A549 (cell line): ENCODE results near the gene TEX9. TPM values are rescaled to one million over a fixed set of nuclear protein-coding genes. Genes with fewer than 3 reads are reported as not detected.

Source experiments
- ATAC-seq, 2 experiments: fragments of 200-7000 bp in 1 of 2; fragments of >200 bp in 1 of 2; cut with Nextera tagmentation in 1 of 2; cut with Tn5 transposase in 1 of 2; 3 replicates each; pipeline versions ENCODE4 v1.8.0 to v1.9.1; 2018 to 2020; ENCODE audit warnings: mild to moderate bottlenecking in 1 of 2, moderate library complexity in 1 of 2
- CTCF ChIA-PET: fragments of 300-600 bp; sonication (Branson Sonifier 250); formaldehyde crosslinking; extraction: SDS; loops from one replicate; lab custom pipeline; 2021; ENCODE audit warnings: antibody characterized with exemption, inconsistent platforms; lab: Yijun Ruan, JAX
- POLR2A ChIA-PET: fragments of 350-600 bp; formaldehyde crosslinking; extraction: SDS; loops from one replicate; lab custom pipeline; 2021; ENCODE audit warnings: antibody characterized with exemption, inconsistent platforms; lab: Yijun Ruan, JAX
- DNase-seq, 2 experiments: peaks; one replicate each; pipeline versions ENCODE4 v3.0.0 to v3.0.0-alpha.2; 2011 to 2016; ENCODE audit warnings: low read depth in 1 of 2, low spot score in 1 of 2
- FAIRE-seq: peaks from 2 replicates; lab custom pipeline; 2011; peaks lifted over from hg19 to GRCh38; lab: Jason Lieb, UNC
- H3K27ac ChIP-seq, 2 experiments: fragments of >200 bp; sonication (Bioruptor Twin); formaldehyde crosslinking; 3 replicates each; pipeline ENCODE4 v1.5.1; 2016 to 2017
- H3K4me1 ChIP-seq: fragments of >200 bp; sonication (Bioruptor Twin); formaldehyde crosslinking; 3 replicates; pipeline ENCODE4 v1.6.1; 2016
- H3K4me2 ChIP-seq: fragments of >200 bp; sonication (Bioruptor Twin); formaldehyde crosslinking; 3 replicates; pipeline ENCODE4 v1.6.1; 2016
- H3K4me3 ChIP-seq: fragments of >200 bp; sonication (Bioruptor Twin); formaldehyde crosslinking; 3 replicates; pipeline ENCODE4 v1.5.1; 2016
- H3K9me3 ChIP-seq: fragments of >200 bp; sonication (Bioruptor Twin); formaldehyde crosslinking; 3 replicates; pipeline ENCODE4 v1.6.1; 2016
- BHLHE40 ChIP-seq: IDR thresholded peaks from 2 replicates; pipeline ENCODE4 v1.6.1; 2012; ENCODE audit warnings: low read depth, low read length, inconsistent platforms
- CBX2 ChIP-seq: fragments of 200-600 bp; sonication (generic); IDR thresholded peaks from 2 replicates; pipeline ENCODE4 v1.6.1; 2016; ENCODE audit warnings: low read depth, mild to moderate bottlenecking, borderline replicate concordance
- CBX8 ChIP-seq: fragments of 200-600 bp; sonication (generic); IDR thresholded peaks from 2 replicates; pipeline ENCODE4 v1.6.1; 2016
- CHD4 ChIP-seq: fragments of 200-600 bp; sonication (generic); IDR thresholded peaks from 2 replicates; pipeline ENCODE4 v1.6.1; 2016; ENCODE audit warnings: antibody characterized with exemption, mild to moderate bottlenecking, borderline replicate concordance
- EHMT2 ChIP-seq: fragments of 200-600 bp; sonication (generic); IDR thresholded peaks from 2 replicates; pipeline ENCODE4 v1.6.1; 2016; ENCODE audit warnings: antibody characterized with exemption, low read depth, mild to moderate bottlenecking, moderate library complexity
- EP300 ChIP-seq, 2 experiments: fragments of >200 bp; sonication (Bioruptor Twin); formaldehyde crosslinking; IDR thresholded peaks; 2 replicates in 1 of 2; 3 replicates in 1 of 2; pipeline ENCODE4 v1.6.1; 2016 to 2017
- ESRRA ChIP-seq: fragments of 150-350 bp; IDR thresholded peaks from 2 replicates; pipeline ENCODE4 v1.6.1; 2014; ENCODE audit warnings: mild to moderate bottlenecking, low read length, borderline replicate concordance
- GATA3 ChIP-seq: IDR thresholded peaks from 2 replicates; pipeline ENCODE4 v1.6.1; 2012; ENCODE audit warnings: borderline replicate concordance
- HEYL ChIP-seq: fragments of 250-450 bp; sonication (Bioruptor Pico); IDR thresholded peaks from 2 replicates; pipeline ENCODE4 v1.8.0; 2021; ENCODE audit warnings: mild to moderate bottlenecking, moderate library complexity
- HOXA7 ChIP-seq: fragments of 250-450 bp; sonication (Bioruptor Pico); IDR thresholded peaks from 2 replicates; pipeline ENCODE4 v1.5.0; 2020; ENCODE audit warnings: mild to moderate bottlenecking, moderate library complexity
- HOXB13 ChIP-seq: fragments of 250-450 bp; sonication (Bioruptor Pico); IDR thresholded peaks from 2 replicates; pipeline ENCODE4 v1.5.0; 2020; ENCODE audit warnings: low read depth, mild to moderate bottlenecking, moderate library complexity
- HOXB5 ChIP-seq: fragments of 250-450 bp; sonication (Bioruptor Pico); IDR thresholded peaks from 2 replicates; pipeline ENCODE4 v1.5.0; 2020; ENCODE audit warnings: mild to moderate bottlenecking, moderate library complexity
- JUNB ChIP-seq: fragments of >200 bp; sonication (Bioruptor Twin); formaldehyde crosslinking; IDR thresholded peaks from 2 replicates; pipeline ENCODE4 v1.6.1; 2016
- KDM5A ChIP-seq: fragments of 200-600 bp; sonication (generic); IDR thresholded peaks from 2 replicates; pipeline ENCODE4 v1.6.1; 2016; ENCODE audit warnings: antibody characterized with exemption, mild to moderate bottlenecking
- MAFK ChIP-seq: fragments of 450-650 bp; IDR thresholded peaks from 2 replicates; pipeline ENCODE4 v1.6.1; 2014; ENCODE audit not compliant: partially characterized antibody
- MYC ChIP-seq: IDR thresholded peaks from 2 replicates; pipeline ENCODE4 v1.6.1; 2012; ENCODE audit warnings: mild to moderate bottlenecking, inconsistent platforms, low read length, improper control_type of control experiment, borderline replicate concordance
- NFE2L2 ChIP-seq: fragments of 150-350 bp; conservative IDR thresholded peaks from 2 replicates; pipeline ENCODE4 v1.6.1; 2014; ENCODE audit warnings: low read length
- NPAS2 ChIP-seq: fragments of 250-450 bp; sonication (Bioruptor Pico); IDR thresholded peaks from 2 replicates; pipeline ENCODE4 v1.8.0; 2022; ENCODE audit warnings: mild to moderate bottlenecking, moderate library complexity, borderline replicate concordance
- NR3C1 ChIP-seq: fragments of >200 bp; sonication (Bioruptor Twin); formaldehyde crosslinking; IDR thresholded peaks from 3 replicates; pipeline ENCODE4 v1.6.1; 2017
- PHF8 ChIP-seq: fragments of 200-600 bp; sonication (generic); IDR thresholded peaks from 2 replicates; pipeline ENCODE4 v1.6.1; 2016; ENCODE audit warnings: low read depth, mild to moderate bottlenecking, antibody characterized with exemption, moderate library complexity, borderline replicate concordance
- POLR2A ChIP-seq: IDR thresholded peaks from 2 replicates; pipeline ENCODE4 v1.6.1; 2012; ENCODE audit warnings: mild to moderate bottlenecking, low read length
- RARB ChIP-seq: fragments of 250-450 bp; sonication (Bioruptor Pico); IDR thresholded peaks from 2 replicates; pipeline ENCODE4 v1.8.0; 2021; ENCODE audit warnings: mild to moderate bottlenecking, moderate library complexity
- RFX5 ChIP-seq: fragments of 450-650 bp; IDR thresholded peaks from 2 replicates; pipeline ENCODE4 v1.7.1; 2014; ENCODE audit warnings: antibody characterized with exemption, mild to moderate bottlenecking, moderate library complexity
- RNF2 ChIP-seq: fragments of 200-600 bp; sonication (generic); IDR thresholded peaks from 2 replicates; pipeline ENCODE4 v1.6.1; 2016; ENCODE audit warnings: low read depth, mild to moderate bottlenecking, antibody characterized with exemption, moderate library complexity, borderline replicate concordance
- SMC3 ChIP-seq: fragments of >200 bp; sonication (Bioruptor Twin); formaldehyde crosslinking; IDR thresholded peaks from 3 replicates; pipeline ENCODE4 v1.6.1; 2018; ENCODE audit warnings: inconsistent platforms
- ZNF302 ChIP-seq: fragments of 250-450 bp; sonication (Bioruptor Pico); IDR thresholded peaks from 2 replicates; pipeline ENCODE4 v1.9.0; 2021; ENCODE audit warnings: inconsistent platforms, mild to moderate bottlenecking, moderate library complexity
- WGBS: methylation state at CpG from one replicate; pipeline ENCODE4 v1.1.6; 2017; ENCODE audit errors: missing lambda C conversion rate; 5-methylcytosine and 5-hydroxymethylcytosine counted together
- polyA plus RNA-seq, 4 experiments: library from polyadenylated mRNA; depleted of rRNA in 3 of 4; stranded (reverse); fragments of >200 nt; fragmentation: RNase III in 1 of 4; extraction: RNeasy Plus Mini Kit Qiagen cat#74134 plus additional on column Dnase treatment in 1 of 4; gene quantifications; 2 replicates in 3 of 4; 3 replicates in 1 of 4; pipeline ENCODE4 v1.2.3, GENCODE V29; 2011 to 2017
- TF ChIP-seq, protein P1 (sequence below): IDR thresholded peaks from 2 replicates; pipeline ENCODE4 v1.6.1; 2012
- TF ChIP-seq, protein P2 (sequence below): fragments of 450-650 bp; IDR thresholded peaks from 2 replicates; pipeline ENCODE4 v1.6.1; 2014; ENCODE audit warnings: antibody characterized with exemption
- TF ChIP-seq, protein P3 (sequence below): fragments of 250-450 bp; sonication (Bioruptor Pico); IDR thresholded peaks from 2 replicates; pipeline ENCODE4 v1.5.0; 2021; ENCODE audit warnings: mild to moderate bottlenecking, moderate library complexity, borderline replicate concordance
- TF ChIP-seq, protein P4 (sequence below): IDR thresholded peaks from 2 replicates; pipeline ENCODE4 v1.6.1; 2012; ENCODE audit warnings: low read depth, borderline replicate concordance

The TEX9 gene
- polyA plus RNA-seq, 2 of the 4 experiments (the other 2 are of a cell fraction): 7.7 to 13.3 TPM

DNA sequence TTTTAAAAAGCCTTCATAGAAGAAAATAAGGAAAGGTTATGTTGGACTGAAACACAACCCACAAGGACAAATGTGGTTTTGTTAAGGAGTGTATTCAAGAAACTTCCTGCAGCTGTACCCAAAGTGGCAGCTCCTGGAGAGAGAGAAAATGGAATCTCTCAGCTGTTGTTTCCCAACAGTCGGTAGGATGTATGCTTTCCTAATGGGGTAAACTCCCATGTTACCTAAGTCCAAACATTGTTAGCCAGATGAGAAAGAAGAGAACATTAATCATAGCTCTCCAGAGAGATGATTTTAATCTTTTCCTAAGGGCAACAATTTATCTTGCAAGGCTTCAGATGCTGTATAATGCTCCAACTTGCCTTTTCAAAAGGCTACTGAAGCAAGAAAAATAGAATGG lies 22.6 kb upstream of the TEX9 start:
- TF ChIP-seq NPAS2: no peak
- no peak for TF ChIP-seq POLR2A
- TF ChIP-seq ZNF302 (CRISPR knock-in tag): no peak
- TF ChIP-seq JUNB: no peak
- no peak for TF ChIP-seq PHF8
- TF ChIP-seq, protein P1, sequence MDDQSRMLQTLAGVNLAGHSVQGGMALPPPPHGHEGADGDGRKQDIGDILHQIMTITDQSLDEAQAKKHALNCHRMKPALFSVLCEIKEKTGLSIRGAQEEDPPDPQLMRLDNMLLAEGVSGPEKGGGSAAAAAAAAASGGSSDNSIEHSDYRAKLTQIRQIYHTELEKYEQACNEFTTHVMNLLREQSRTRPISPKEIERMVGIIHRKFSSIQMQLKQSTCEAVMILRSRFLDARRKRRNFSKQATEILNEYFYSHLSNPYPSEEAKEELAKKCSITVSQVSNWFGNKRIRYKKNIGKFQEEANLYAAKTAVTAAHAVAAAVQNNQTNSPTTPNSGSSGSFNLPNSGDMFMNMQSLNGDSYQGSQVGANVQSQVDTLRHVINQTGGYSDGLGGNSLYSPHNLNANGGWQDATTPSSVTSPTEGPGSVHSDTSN: no peak
- FAIRE-seq: no peak
- Histone ChIP-seq H3K27ac (no peak overlapping the region), H3K4me2 (no peak overlapping the region), H3K4me3 (no peak overlapping the region), H3K4me1 (no peaks in the 10 kb centered on the region), H3K9me3 (0 out of 3 replicates have a peak, but pooled peaks cover 6% of the 10 kb centered on the region)
- no peak for ATAC-seq
- POLR2A ChIA-PET: no interaction called here
- CTCF ChIA-PET: no interaction called here
- WGBS: 22% methylated on average over 1 of the region's 1 CpG
- DNase-seq: no peak

DNA sequence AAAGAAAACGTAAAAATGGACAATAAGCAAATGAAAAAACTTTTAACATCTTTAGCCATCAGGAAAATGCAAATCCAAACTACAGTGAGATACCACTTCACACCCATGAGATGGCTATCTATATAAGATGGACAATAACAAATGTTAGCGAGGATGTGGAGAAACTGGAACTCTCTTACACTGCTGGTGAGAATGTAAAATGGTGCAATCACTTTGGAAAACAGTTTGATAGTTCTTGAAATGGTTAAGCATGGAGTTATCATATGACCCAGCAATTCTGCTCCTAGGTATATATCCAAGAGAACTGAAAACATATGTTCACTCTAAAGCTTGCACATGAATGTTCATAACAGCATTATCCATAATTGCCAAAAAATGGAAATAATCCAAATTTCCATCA lies 21.3 kb upstream of the TEX9 start:
- peak; percentile 98 for FAIRE-seq
- H3K27ac ChIP-seq: no peak overlapping the region
- 3% methylated on average over 2 of the region's 2 CpGs for WGBS
- no peak for DNase-seq
- no peak for ATAC-seq
- H3K4me3 ChIP-seq: no peak overlapping the region
- no peak for TF ChIP-seq RARB (CRISPR knock-in tag)
- no peak for TF ChIP-seq HOXB5
- TF ChIP-seq CBX8: no peak
- TF ChIP-seq, protein P2, sequence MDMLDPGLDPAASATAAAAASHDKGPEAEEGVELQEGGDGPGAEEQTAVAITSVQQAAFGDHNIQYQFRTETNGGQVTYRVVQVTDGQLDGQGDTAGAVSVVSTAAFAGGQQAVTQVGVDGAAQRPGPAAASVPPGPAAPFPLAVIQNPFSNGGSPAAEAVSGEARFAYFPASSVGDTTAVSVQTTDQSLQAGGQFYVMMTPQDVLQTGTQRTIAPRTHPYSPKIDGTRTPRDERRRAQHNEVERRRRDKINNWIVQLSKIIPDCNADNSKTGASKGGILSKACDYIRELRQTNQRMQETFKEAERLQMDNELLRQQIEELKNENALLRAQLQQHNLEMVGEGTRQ: no peak
- TF ChIP-seq RFX5: no peak
- TF ChIP-seq ZNF302 (CRISPR knock-in tag): no peak
- no peak for TF ChIP-seq NFE2L2
- TF ChIP-seq EP300 (IDR thresholded peaks at IDR 0.05): no peak
- no peak for TF ChIP-seq RNF2
- TF ChIP-seq KDM5A: no peak
- TF ChIP-seq NR3C1: no peak
- TF ChIP-seq SMC3: no peak
- 0 out of 3 replicates have a peak, but pooled peaks cover 6% of the 10 kb centered on the region for H3K9me3 ChIP-seq
- POLR2A ChIA-PET: no interaction called here
- H3K4me1 ChIP-seq: no peaks in the 10 kb centered on the region
- CTCF ChIA-PET: no interaction called here
- H3K4me2 ChIP-seq: no peak overlapping the region

DNA sequence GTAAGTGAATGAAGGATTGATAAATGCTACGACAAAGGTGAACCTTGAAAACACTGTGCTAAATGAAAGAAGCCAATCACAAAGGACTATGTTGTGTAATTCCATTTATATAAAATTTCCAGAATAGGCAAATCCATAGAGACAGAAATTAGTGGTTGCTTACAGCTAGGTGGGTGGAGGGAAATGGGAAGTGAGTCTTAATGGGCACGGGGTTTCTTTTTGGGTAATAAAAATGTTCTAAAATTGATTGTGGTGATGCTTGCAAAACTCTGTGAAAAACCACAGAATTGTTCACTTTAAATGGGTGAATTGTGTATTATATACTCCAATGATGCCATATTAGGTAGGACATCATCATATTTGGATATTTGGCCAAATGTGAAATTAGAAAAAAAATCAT lies 20.9 kb upstream of the TEX9 start:
- no peak overlapping the region for H3K4me3 ChIP-seq
- ChIA-PET POLR2A (no interaction called here), CTCF (interaction anchor here (1.4 kb wide), 1 partner anchor 99 kb away, joined by 4 read pairs; no protein-coding TSS in a partner anchor)
- 0 out of 3 replicates have a peak, but pooled peaks cover 6% of the 10 kb centered on the region for H3K9me3 ChIP-seq
- WGBS: 39% methylated on average over 2 of the region's 2 CpGs
- FAIRE-seq (no peak), ATAC-seq (no peak), DNase-seq (no peak)
- no peaks in the 10 kb centered on the region for H3K4me1 ChIP-seq
- no peak for TF ChIP-seq KDM5A
- TF ChIP-seq HOXB13: no peak
- no peak for TF ChIP-seq HOXA7 (CRISPR knock-in tag)
- no peak for TF ChIP-seq EHMT2
- TF ChIP-seq NR3C1: no peak
- TF ChIP-seq ESRRA: no peak
- no peak for TF ChIP-seq BHLHE40
- TF ChIP-seq MYC: no peak
- TF ChIP-seq CBX2: no peak
- TF ChIP-seq, protein P2: no peak
- no peak for TF ChIP-seq ZNF302 (CRISPR knock-in tag)
- TF ChIP-seq JUNB: no peak
- no peak for TF ChIP-seq CHD4
- no peak for TF ChIP-seq GATA3
- TF ChIP-seq HEYL: no peak
- no peak for TF ChIP-seq MAFK
- TF ChIP-seq, protein P3, sequence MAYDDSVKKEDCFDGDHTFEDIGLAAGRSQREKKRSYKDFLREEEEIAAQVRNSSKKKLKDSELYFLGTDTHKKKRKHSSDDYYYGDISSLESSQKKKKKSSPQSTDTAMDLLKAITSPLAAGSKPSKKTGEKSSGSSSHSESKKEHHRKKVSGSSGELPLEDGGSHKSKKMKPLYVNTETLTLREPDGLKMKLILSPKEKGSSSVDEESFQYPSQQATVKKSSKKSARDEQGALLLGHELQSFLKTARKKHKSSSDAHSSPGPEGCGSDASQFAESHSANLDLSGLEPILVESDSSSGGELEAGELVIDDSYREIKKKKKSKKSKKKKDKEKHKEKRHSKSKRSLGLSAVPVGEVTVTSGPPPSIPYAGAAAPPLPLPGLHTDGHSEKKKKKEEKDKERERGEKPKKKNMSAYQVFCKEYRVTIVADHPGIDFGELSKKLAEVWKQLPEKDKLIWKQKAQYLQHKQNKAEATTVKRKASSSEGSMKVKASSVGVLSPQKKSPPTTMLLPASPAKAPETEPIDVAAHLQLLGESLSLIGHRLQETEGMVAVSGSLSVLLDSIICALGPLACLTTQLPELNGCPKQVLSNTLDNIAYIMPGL (CRISPR knock-in tag): no peak
- TF ChIP-seq, protein P1: no peak
- TF ChIP-seq RNF2: no peak
- TF ChIP-seq, protein P4, sequence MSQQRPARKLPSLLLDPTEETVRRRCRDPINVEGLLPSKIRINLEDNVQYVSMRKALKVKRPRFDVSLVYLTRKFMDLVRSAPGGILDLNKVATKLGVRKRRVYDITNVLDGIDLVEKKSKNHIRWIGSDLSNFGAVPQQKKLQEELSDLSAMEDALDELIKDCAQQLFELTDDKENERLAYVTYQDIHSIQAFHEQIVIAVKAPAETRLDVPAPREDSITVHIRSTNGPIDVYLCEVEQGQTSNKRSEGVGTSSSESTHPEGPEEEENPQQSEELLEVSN: no peak
- no peak overlapping the region for H3K27ac ChIP-seq
- H3K4me2 ChIP-seq: no peak overlapping the region
